KMS-11 (cell line): Measurements from ENCODE around the gene SPRR1B.

Experiments used
- H2AFZ ChIP-seq: fragments of 200-600 bp; sonication (generic); 2 replicates; pipeline ENCODE4 v1.6.1; 2016; ENCODE audit warnings: antibody characterized with exemption, mixed run types, low read depth
- H3K27ac ChIP-seq: fragments of 200-600 bp; sonication (generic); 2 replicates; pipeline ENCODE4 v1.6.1; 2016; ENCODE audit warnings: mild to moderate bottlenecking, mixed run types
- H3K27me3 ChIP-seq: fragments of 200-600 bp; sonication (generic); 2 replicates; pipeline ENCODE4 v1.6.1; 2017; ENCODE audit warnings: mild to moderate bottlenecking, low read depth, mixed run types, moderate library complexity; ENCODE audit not compliant: insufficient read depth
- H3K36me3 ChIP-seq: fragments of 200-600 bp; sonication (generic); 2 replicates; pipeline ENCODE4 v1.6.1; 2017; ENCODE audit warnings: mild to moderate bottlenecking, mixed run types; ENCODE audit not compliant: insufficient read depth
- H3K4me1 ChIP-seq: fragments of 200-600 bp; sonication (generic); 2 replicates; pipeline ENCODE4 v1.6.1; 2016; ENCODE audit warnings: mild to moderate bottlenecking, low read depth, mixed run types; ENCODE audit not compliant: poor library complexity, severe bottlenecking
- H3K4me2 ChIP-seq: fragments of 200-600 bp; sonication (generic); 2 replicates; pipeline ENCODE4 v1.7.0; 2016; ENCODE audit warnings: mild to moderate bottlenecking, mixed run types
- H3K4me3 ChIP-seq: fragments of 200-600 bp; sonication (generic); IDR thresholded peaks from 2 replicates; pipeline ENCODE4 v1.6.1; 2017; ENCODE audit warnings: low read depth, low read length, mixed read lengths; ENCODE audit not compliant: insufficient read depth
- H3K79me2 ChIP-seq: fragments of 200-600 bp; sonication (generic); 2 replicates; pipeline ENCODE4 v1.6.1; 2016; ENCODE audit warnings: low read depth, mixed run types; ENCODE audit not compliant: insufficient read depth
- H3K9ac ChIP-seq: fragments of 200-600 bp; sonication (generic); 2 replicates; pipeline ENCODE4 v1.6.1; 2016; ENCODE audit warnings: mild to moderate bottlenecking, mixed run types
- H4K20me1 ChIP-seq: fragments of 200-600 bp; sonication (generic); 2 replicates; pipeline ENCODE4 v1.6.1; 2016; ENCODE audit warnings: mild to moderate bottlenecking, mixed run types; ENCODE audit not compliant: insufficient read depth
- CTCF ChIP-seq: fragments of 200-600 bp; sonication (generic); conservative IDR thresholded peaks from 2 replicates; pipeline ENCODE4 v1.6.1; 2017; ENCODE audit warnings: low read depth, mild to moderate bottlenecking, antibody characterized with exemption, low read length, moderate library complexity, mixed read lengths

The SPRR1B gene

DNA sequence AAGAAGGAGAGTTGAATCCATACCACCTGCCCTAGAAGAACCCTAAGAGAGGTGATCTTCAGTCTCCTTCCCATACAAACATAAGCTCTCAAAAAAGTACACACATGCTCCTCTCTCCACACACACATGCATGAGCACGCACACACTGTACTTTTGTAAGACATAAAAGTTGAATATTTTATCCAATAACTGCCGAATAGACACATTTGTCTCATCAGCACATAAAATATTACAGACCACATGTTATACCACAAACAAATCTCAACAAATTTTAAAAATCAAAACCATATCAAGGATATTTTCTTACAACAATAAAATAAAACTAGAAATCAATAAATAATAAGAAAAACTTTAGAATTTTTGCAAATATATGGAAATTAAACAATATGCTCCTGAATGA lies 44.4 kb upstream of the SPRR1B start:
- no peak overlapping the region for H2AFZ ChIP-seq
- H3K27me3 ChIP-seq = no peaks in the 10 kb centered on the region
- no peaks in the 10 kb centered on the region for H3K36me3 ChIP-seq
- no peaks in the 10 kb centered on the region for H3K79me2 ChIP-seq
- no peak overlapping the region for H3K4me3 ChIP-seq
- no peaks in the 10 kb centered on the region for H4K20me1 ChIP-seq
- no peak for TF ChIP-seq CTCF
- no peak overlapping the region for H3K27ac ChIP-seq
- H3K9ac ChIP-seq = no peak overlapping the region
- H3K4me1 ChIP-seq = no peaks in the 10 kb centered on the region
- no peak overlapping the region for H3K4me2 ChIP-seq

DNA sequence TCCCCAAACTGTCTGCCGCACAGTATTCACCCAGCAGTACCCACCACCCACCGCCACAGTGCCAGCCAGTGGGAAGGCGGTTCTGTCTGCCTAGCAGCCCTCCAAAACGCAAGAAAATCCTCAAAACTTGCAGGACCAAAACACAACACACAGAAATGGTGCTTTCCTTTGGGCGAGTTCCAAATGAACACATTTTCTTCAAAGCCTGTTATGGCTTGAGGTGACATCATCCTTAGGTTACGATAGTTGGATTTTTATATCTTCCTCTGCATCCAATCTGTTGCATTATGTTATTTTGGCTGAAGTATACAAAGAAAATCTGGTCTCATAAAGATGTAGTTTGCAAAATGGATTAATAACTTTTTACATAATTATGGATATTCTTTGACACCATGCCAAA lies 37.8 kb upstream of the SPRR1B start:
- H3K27ac ChIP-seq = no peak overlapping the region
- H3K4me2 ChIP-seq = no peak overlapping the region
- H3K4me3 ChIP-seq = no peak overlapping the region
- no peaks in the 10 kb centered on the region for H3K36me3 ChIP-seq
- no peaks in the 10 kb centered on the region for H3K4me1 ChIP-seq
- H3K9ac ChIP-seq = no peak overlapping the region
- H3K27me3 ChIP-seq = no peaks in the 10 kb centered on the region
- no peaks in the 10 kb centered on the region for H4K20me1 ChIP-seq
- no peak for TF ChIP-seq CTCF
- no peak overlapping the region for H2AFZ ChIP-seq
- no peaks in the 10 kb centered on the region for H3K79me2 ChIP-seq

DNA sequence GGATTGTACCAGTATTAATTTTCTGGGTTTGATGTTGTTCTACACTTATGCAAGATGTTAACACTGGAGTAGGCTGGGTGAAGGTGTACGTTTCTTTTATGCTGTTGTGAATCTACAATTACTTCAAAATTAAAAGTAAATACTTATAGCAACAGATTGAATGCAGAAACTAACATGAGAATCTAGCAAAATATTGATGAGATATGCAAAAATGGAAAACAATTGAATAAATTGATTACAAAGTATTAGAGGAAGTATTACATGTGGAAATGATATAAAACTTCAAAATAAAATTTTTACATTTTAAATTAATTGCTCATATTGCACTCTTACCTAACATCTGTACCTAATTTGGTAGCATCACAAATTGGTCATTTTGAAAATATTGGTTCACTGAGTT lies 35.2 kb upstream of the SPRR1B start:
- Histone ChIP-seq H3K9ac (no peak overlapping the region), H2AFZ (no peak overlapping the region), H3K27ac (no peak overlapping the region), H3K4me3 (no peak overlapping the region), H3K79me2 (no peaks in the 10 kb centered on the region), H3K4me1 (no peaks in the 10 kb centered on the region), H3K27me3 (no peaks in the 10 kb centered on the region), H3K4me2 (no peak overlapping the region), H4K20me1 (no peaks in the 10 kb centered on the region), H3K36me3 (no peaks in the 10 kb centered on the region)
- no peak for TF ChIP-seq CTCF

DNA sequence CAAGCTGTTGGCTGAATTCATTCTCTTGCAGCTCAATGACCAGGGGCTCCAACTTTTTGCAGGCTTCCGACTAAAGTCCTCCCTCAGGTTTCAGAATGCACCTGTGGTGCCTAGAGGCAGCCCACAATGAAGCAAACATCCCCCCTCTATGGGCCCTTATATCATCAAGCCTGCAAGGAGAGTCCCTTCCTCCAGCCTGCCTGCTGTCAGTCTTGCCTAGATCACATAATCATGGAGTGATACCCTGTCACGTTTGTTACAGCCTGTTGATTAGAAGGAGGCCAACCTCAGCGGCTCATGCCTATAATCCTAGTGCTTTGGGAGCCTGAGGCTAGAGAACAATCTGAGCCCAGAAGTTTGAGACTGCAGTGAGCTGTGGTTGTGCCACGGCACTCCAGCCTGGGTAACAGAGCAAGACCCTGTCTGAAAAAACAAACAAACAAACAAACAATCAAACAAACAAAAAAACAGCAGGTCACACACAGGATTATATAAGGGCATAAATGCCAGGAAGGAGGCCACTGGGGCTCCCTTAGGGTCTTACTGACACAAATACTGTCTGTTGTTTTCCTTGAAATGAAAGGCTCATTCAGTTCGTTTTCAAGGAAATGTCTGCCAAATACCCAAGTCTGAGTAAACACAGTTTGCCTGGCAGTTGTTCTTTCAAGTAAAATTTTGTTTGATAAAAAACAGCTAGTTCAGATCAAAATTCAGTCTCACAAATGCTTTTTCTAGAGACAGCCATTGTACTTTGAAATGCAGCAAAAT lies 34.2 kb upstream of the SPRR1B start:
- Histone ChIP-seq H4K20me1 (no peaks in the 10 kb centered on the region), H3K79me2 (no peaks in the 10 kb centered on the region), H3K27ac (no peak overlapping the region), H2AFZ (no peak overlapping the region), H3K9ac (no peak overlapping the region), H3K4me3 (no peak overlapping the region), H3K4me1 (no peaks in the 10 kb centered on the region), H3K27me3 (no peaks in the 10 kb centered on the region), H3K4me2 (no peak overlapping the region), H3K36me3 (no peaks in the 10 kb centered on the region)
- TF ChIP-seq CTCF = no peak
